GM08714 (cell line): ENCODE data around the gene PDE2A.

ENCODE experiments used
- H3K4me3 ChIP-seq: fragments of 200-500 bp; sonication (Bioruptor generic); 2 replicates; pipeline ENCODE4 v1.5.1; 2014; ENCODE audit warnings: mild to moderate bottlenecking, low read length, inconsistent platforms
- ZNF274 ChIP-seq: IDR thresholded peaks from 2 replicates; pipeline ENCODE4 v1.6.1; 2012; ENCODE audit warnings: mild to moderate bottlenecking, low read depth, low read length

PDE2A gene

DNA sequence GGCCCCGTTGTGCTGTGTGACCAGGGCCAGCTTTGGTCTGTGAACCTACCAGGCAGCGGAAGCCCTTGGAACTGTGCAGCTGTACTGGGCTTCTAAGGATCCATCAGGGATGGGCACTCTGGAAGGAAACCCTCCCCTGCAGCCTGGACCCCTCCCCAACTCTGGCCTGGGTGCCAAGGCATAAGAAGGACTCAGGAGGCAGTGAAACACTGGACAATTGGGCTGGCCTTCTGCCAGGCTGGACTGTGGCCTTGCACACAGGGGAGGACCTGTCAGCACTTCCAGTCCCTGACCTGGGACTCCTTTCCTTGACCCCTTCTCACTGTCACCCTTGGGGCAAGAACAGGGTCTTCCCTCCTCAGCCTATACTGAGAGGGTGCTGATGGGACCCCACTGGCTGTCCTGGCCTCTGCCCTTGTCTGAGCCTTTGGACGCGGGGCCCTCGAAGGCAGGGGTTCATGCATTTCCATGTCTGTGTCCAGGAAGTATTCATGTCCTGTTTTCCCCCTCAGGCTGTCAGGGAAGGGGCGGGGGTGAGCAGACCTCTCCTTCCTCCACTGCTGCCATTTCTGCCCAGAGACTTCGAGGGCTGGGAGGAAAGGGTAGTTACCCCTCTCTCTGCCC, 39.6 kb downstream of the PDE2A start:
- no peak overlapping the region for H3K4me3 ChIP-seq
- TF ChIP-seq ZNF274: no peak

DNA sequence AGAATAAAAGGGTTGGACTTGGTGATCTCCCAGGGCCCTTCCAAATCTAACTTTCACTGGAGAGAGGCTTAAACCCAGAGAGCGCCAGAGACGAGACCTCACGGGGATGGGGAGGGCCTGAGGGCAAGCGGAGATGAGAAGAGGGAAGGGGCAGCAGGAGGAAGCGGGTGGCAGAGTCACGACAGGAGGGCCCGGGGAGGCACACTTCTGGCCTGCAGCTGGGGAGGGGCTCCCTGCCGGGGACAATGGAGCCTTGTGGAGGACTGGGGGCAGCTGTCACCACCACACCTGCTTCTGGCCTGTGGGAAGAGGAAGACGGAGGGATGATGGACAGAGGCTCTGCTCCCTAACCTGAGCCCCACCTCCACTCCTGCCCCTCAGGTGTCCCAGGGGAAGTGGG, 40.2 kb downstream of the PDE2A start:
- no peak for TF ChIP-seq ZNF274
- no peak overlapping the region for H3K4me3 ChIP-seq

DNA sequence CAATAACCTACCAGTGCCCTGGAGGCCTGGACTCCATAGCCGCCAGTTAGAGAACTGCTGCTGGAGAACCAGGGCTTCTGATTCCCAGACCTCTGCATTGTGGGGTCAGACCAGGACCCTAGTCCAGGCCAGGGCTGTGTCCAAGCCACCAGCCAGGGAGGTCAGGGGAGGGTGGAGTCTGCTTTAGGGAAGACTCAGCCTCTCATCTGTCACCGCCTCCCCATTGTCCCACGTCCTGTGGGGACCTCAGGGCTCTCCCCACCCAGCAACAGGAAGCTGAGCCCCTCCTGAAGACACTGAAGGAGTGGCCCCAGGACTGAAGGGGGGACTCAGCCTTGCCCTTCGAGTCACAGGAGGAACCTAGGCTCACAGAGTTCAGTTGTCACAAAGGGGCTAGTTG, 41.2 kb downstream of the PDE2A start:
- TF ChIP-seq ZNF274: no peak
- no peak overlapping the region for H3K4me3 ChIP-seq

DNA sequence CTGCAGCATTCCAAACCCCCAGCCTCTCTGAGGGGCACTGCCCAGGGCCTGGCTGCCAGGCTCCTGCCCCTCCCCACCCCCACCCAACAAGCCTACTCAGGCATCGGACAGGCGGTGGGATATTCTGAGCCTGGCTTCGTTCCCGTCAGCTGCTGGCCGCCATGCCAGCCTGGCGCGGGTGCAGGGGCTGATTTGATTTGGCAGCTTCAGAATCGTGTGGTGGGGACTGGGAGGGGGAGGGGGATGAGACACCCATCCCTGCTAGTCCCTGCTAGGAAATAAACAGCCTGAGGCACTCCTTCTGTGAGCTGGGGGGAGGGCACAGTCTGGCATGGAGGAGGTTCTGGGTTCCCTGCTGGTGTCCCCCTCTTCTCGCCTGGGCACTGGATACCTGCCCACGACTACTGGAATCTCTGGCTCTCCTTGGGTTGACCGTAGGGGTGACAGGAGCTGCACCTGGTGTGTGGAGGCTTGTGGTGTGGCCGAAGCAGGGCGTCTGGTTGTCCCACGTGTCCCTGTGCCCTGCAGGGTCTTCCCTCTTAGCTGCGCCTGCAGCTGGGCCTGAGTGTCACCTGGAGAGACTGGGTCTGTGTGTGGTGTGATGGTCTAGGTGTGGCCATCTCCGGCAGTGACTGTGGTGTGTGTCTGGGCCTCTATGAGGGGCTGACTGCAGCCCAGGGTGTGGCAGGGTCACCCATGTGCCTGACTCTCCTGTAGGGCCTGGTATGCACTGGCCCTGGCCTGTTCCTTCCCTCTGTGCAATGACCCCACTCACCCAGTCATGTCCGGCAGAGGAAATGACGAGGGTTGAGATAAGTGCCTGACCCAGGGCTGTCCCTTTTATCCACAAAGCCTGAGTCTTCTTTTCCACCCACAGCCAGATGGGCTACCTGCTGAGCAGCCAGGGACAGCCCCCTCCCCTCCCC, 42.2 kb downstream of the PDE2A start:
- H3K4me3 ChIP-seq: no peak overlapping the region
- no peak for TF ChIP-seq ZNF274

DNA sequence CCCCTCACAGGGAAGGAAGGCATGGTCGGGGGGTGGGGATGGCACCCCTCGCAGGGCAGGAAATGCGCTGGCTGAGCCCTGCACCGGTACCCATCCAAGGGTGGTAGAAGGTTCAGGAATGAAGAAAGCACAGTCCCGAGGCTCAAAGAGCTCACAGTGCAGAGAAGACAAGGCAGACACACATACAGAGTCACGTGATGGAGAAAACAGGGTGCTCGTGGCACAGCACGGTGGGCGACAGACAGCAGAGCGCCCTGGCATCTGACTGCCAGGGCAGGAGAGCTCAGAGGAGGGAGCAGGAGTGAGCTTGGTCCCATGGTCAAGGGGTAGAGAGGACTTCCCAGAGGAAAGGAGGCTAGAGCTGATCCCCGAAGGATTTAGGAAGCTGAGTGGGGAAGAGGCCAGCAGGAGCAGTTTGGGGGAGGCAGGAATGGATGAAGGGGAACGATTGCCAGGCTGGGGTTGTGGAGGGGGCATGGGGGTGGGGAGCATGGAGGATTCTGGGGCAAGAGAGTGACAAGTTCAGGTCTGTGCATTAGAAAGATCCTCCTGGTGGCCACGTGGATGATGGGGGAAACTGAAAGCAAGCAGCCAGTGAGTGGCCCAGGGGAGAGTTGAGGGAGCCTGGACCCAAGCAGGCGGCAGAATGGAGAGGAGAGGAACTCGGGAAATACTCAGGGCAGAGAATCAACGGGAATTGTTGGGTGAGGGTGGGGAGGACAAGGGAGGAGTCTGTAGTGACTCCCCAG, 43.9 kb downstream of the PDE2A start:
- TF ChIP-seq ZNF274: no peak
- H3K4me3 ChIP-seq: no peak overlapping the region

DNA sequence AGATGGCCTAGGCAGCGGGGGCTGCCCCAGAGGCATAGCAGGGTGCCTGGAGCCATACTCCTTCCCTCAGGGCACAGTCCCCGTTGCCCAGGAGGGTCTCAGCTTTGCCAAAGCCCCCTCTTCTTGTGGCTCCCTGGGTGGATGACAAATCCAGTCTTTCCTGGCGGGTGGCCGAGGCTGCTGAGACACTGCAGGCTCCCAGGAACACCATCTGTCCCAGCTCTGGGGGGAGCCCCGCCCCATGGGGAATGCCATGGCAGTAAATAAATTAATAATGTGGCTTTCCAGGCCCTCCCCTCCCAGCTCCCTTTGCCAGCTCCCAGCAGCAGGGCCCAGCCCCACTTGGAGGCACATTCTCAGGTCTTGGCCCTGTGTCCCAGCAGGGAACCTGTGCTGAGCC, 45.0 kb downstream of the PDE2A start:
- TF ChIP-seq ZNF274: no peak
- no peak overlapping the region for H3K4me3 ChIP-seq

DNA sequence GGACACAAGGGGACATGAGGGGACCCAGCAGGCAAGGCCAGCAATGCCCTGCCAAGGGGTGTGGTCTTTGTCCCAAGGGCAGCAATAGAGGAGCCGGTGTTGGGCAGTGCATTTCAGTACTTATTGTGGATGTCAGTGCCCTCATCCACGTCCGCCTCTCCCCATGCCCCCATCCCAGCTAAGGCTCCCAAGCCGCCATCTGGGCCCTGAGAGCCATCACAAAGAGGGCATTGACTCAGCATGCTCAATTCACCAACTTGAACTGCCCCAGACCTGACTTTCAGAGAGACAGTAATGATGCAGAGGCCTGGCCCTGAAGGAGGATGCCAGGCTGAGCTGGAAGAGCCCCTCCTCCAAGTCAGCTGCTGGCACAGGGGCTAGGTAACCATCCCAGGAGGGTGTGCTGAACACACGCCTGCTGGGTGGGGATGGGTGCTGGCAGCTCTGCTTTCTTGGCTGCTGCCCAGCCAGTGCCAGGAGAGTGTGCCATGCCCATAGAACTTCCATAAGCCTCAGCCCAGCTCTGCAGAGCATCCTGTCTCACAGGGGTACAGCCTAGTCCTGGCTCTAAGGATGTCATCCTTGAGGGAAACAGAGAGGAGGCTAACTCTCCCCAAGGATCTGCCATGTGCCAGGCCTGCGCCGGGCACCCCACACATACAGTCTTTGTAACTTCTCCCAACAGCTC, 46.5 kb downstream of the PDE2A start:
- TF ChIP-seq ZNF274: no peak
- no peak overlapping the region for H3K4me3 ChIP-seq

DNA sequence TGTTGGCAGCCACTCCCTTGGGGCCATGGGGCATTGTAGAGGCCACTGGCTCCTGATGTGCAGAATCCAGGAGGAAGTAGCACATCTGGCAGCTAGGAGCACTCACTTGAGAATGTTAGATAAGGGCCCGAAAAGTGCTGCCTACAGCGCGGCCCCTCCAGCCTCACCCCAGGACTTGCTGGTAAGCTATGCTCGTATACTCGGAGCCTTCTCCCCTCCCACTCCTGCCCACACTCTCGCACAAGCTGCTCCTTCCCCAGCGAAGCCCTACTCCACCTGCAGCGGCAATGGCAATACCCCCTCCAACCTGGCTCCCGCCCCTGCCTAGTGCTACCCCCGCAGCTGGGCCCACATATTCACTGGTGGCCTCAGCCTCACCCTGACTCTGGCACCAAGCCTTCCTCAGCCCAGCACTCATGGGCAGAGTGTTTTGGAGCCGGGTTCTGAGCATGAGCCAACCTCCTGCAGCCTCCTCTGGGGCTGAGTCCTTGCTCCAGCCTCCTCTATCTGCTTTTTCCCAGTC, 47.7 kb downstream of the PDE2A start:
- H3K4me3 ChIP-seq: no peak overlapping the region
- no peak for TF ChIP-seq ZNF274

DNA sequence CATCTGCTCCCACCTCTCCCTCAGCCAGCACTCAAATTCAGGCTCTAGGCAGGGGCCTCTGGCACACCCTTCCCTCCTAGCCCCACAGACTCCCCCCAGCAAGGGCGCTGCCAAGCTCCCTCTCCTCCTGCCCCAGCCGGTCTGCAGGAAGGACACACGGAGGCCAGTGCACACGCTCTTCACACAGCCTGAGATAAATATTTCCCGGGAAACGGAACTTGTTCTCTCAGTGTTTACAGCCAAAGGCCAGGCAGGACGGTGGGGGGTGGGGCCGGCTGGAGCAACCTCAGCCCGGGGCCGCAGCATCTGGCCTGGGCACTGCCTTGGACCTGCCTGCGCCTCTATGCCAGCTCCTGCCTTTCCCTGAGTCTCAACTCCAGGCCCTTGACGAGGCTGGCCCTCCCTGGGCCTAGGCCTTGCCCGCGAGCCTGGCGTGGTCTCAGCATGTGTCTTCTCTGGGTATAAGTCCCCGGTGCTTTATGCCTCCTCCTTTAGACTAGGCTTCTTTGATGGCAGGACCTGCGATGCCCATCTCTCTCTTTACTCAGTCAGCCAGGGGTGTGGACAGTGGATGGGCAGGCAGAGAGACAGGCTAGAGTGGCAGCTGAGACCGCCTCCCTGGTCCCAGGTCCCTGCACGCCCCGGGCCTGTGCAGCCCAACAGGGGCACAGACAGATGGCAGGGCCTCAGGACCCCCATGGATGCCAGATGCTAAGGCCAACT, 48.4 kb downstream of the PDE2A start:
- no peak for TF ChIP-seq ZNF274
- H3K4me3 ChIP-seq: no peak overlapping the region

DNA sequence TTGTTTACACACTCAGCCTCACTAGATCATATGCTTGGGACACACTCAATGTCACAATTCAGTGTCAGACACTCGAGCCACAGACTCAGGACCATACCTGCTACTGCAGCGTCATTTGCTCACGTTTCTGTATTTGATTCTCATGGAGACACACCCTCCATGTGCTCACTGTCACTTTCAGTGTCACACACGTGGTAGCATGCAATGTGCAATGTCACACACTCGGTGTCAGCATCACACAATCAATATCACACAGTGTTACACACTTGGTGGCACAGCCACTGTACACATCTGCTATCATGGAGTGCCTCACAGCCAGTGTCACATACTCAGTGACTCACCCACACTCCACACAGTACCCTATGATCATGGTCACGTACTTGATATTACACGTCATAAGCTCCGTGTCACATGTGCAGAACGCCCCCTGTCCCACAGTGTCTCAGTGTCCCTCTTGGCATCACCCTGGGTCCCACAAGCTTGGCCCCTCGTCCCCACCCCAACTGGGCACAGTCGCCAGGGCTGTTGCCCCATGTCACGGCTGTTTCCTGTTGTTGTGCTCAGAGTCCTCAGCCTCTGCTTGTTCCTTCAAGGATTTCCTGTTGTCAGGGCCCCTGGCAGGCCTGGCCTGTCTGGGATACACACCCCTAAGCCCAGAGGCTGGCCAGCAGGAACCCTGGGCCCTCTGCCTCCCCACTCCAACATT, 49.6 kb downstream of the PDE2A start:
- TF ChIP-seq ZNF274: no peak
- H3K4me3 ChIP-seq: no peak overlapping the region

DNA sequence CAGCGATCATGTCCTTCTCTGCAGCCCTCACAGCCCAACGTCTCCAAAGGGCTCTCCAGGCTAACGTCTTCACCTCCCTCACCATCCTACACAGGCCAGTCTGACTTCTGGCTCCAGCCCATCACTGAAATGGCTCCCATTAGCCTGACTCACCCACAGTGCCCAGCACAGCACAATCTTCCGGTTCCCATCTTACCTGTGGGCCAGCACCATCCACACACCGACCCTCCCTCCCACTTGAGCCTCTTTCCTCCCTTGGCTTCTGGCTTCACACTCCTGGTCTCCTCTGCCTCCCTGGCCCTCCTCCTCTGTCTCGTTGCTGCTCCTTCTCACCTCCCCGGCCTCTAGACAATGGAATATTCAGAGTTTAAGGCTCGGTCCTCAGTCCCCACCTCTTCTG, 51.2 kb downstream of the PDE2A start:
- H3K4me3 ChIP-seq: no peak overlapping the region
- no peak for TF ChIP-seq ZNF274

DNA sequence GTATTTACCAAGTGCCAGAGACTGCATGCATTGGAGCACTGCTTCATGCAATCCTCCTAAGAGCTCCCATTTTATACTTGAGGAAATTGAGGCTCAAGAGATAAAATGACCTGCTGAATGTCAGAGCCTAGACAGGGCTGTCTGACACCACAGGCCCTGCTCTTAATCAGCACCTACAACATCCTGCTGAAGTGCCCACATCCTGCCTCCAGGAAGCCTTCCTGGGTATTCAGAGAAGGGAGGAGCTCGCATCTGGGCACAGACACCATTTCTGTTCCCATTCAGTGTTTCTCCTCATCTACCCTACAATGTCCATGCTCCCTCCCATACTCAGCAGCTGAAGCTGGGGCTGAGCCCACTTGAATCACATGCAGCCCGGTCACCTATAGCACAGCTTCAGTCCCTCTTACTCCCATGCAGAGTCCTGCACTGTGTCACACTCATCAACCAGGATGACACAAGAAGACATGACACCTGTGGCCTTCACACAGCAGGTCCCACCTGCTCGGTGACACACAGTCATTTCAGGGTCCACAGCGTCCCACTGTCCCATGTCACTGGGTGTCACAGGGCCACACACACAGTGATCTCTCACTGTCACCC, 53.1 kb downstream of the PDE2A start:
- no peak overlapping the region for H3K4me3 ChIP-seq
- no peak for TF ChIP-seq ZNF274
